GM19438 (cell line): ENCODE data around the gene ANO9.
"Not testable (repeated sequence)": the region's sequence is repeated elsewhere in the genome, so short reads cannot be mapped to it uniquely, and the experiment has no call there.

Source experiments
- ATAC-seq: cut with Tn5 transposase; IDR thresholded peaks from one replicate; pipeline ENCODE4 v1.9.1; 2021; ENCODE audit warnings: low read depth; ENCODE audit not compliant: unreplicated experiment

The ANO9 gene

GRCh38 chr11:405954-406795 lies 35.6 kb downstream of the ANO9 start:
- ATAC-seq: no peak

DNA sequence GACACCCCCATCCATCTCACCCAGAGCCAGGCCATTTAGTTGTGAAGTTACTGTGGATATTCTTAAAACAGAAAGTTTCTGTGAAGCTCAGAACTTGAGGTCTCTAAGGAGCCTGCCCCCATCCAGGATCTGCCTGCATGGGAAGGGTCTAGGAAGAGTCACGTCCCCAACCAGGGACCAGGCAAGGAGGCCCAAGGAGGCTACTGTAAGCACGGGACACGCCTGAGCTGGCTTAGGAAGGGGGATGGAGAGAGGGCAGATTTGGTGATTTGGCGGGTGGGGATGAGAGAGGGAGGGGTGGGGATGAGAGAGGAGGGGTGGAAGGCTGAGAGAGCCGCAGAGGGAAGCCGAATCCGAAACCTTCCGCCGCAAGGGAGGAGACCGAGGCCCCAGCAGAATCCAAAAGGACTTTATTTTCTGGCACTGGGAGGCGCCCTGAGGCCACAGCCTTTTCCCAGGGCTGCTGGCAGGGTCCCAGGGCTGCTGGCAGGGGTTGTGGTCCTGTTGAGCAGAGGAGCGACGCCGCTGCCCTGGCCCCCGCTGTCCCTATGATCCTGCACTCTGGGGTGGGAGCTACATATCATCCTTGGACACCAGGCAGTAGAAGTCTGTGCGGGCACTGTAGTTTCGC lies 36.4 kb downstream of the ANO9 start:
- ATAC-seq: no peak

GRCh38 chr11:404551-405264 lies 37.1 kb downstream of the ANO9 start:
- no peak for ATAC-seq

DNA sequence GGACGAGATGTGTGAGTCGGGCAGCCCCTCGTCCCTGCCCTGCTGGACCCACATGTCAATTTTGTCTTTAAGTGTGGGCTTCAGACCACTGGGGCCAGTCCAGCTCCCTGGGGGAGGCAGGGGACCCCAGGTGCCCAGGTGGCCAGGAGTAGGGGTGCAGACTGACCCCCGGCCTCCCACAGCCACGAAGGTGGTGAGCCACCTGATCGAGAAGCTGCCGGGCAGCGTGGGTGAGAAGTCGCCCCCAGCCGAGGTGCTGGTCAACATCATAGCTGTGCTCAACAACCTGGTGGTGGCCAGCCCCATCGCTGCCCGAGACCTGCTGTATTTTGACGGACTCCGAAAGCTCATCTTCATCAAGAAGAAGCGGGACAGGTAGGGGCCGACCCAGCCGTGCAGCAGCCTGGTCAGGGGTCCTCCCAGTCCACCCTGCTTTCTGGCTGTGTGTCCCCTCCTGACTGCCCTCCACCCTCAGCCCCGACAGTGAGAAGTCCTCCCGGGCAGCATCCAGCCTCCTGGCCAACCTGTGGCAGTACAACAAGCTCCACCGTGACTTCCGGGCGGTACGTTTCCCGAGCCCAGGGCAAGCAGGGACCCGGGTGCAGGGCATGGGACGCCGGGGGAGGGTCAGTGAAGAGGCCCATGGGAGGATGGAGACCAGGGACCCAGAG lies 37.9 kb downstream of the ANO9 start:
- no peak for ATAC-seq

DNA sequence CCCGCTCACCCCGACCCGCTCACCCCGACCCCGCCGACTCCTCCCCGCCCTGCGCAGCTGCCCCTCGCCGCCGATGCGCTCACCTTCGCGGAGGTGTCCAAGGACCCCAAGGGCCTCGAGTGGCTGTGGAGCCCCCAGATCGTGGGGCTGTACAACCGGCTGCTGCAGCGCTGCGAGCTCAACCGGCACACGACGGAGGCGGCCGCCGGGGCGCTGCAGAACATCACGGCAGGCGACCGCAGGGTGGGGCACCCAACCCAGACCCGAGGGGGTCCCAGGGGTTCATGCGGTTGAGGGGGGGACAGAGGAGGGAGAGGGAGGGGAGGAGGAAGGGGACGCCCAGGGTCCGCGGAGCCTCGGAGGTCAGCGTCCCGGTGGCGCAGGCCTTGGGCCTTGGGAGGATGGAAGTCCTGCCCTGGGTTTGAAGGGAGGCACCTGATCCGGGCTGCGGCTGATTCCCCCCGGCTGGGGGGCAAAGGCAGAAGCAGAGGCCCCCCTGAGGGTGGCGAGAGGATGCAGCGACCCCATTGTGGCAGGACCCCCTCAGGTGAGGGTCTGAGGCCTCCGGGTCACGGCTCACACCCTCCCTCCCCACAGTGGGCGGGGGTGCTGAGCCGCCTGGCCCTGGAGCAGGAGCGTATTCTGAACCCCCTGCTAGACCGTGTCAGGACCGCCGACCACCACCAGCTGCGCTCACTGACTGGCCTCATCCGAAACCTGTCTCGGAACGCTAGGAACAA lies 38.6 kb downstream of the ANO9 start:
- no peak for ATAC-seq

DNA sequence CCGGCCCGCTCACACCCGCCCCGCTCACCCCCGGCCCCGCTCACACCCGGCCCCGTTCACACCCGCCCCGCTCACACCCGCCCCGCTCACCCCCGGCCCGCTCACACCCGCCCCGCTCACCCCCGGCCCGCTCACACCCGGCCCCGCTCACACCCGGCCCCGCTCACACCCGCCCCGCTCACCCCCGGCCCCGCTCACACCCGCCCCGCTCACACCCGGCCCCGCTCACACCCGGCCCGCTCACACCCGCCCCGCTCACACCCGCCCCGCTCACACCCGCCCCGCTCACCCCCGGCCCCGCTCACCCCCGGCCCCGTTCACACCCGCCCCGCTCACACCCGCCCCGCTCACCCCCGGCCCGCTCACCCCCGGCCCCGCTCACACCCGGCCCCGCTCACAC lies 40.6 kb downstream of the ANO9 start:
- ATAC-seq: not testable (repeated sequence)

- ATAC-seq: no peak
Measured at GRCh38 chr11:400241-400689, 41.5 kb downstream of the ANO9 start.

DNA sequence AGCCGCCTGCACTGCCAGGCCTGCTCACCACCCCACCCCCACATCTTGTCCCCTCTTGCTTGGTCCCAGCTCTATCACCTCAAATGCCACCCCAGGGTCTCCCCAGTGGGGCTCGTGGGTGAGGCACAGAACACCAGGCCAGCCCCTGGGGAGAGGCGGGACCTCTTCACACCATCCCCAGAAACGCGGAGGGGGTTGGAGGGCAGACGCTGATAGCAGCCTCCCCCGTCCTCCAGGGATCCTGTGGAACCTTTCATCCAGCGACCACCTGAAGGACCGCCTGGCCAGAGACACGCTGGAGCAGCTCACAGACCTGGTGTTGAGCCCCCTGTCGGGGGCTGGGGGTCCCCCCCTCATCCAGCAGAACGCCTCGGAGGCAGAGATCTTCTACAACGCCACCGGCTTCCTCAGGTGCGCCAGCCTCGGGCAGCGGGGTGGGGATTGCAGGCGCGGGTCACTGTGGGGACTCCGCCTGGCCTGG lies 42.0 kb downstream of the ANO9 start:
- no peak for ATAC-seq

- no peak for ATAC-seq
Measured at GRCh38 chr11:398826-399225, 43.0 kb downstream of the ANO9 start.

DNA sequence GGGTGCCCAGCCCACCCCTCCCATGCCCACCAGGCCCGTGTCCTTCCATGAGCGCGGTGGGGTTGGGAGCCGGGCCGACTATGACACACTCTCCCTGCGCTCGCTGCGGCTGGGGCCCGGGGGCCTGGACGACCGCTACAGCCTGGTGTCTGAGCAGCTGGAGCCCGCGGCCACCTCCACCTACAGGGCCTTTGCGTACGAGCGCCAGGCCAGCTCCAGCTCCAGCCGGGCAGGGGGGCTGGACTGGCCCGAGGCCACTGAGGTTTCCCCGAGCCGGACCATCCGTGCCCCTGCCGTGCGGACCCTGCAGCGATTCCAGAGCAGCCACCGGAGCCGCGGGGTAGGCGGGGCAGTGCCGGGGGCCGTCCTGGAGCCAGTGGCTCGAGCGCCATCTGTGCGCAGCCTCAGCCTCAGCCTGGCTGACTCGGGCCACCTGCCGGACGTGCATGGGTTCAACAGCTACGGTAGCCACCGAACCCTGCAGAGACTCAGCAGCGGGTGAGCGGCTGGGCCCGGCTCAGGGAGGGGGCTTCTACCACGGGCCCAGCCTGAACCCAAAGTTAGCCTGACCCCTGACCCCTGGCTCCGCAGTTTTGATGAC lies 44.8 kb downstream of the ANO9 start:
- ATAC-seq: peak; percentile 93

DNA sequence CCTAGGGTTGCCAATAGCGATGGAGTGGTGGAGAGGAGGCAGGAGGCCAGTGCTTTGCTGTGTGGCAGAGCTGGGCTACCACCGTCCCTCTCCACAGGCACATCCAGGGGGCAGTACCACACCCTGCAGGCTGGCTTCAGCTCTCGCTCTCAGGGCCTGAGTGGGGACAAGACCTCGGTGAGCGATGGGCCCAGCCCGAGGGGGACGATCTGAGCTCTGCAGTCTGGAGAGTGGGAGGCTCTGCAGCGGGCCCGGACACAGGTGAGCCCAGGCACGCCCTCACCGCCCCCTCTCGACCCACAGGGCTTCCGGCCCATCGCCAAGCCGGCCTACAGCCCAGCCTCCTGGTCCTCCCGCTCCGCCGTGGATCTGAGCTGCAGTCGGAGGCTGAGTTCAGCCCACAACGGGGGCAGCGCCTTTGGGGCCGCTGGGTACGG lies 45.3 kb downstream of the ANO9 start:
- ATAC-seq: peak; percentile 31

GRCh38 chr11:395866-396265 lies 45.9 kb downstream of the ANO9 start:
- no peak for ATAC-seq

GRCh38 chr11:394858-395655 lies 46.8 kb downstream of the ANO9 start:
- no peak for ATAC-seq

- no peak for ATAC-seq
Measured at GRCh38 chr11:394034-394857, 47.6 kb downstream of the ANO9 start, which contains the start of gene PKP3. TSS of gene PKP3 (plus strand) at chr11:394209. CDS start at chr11:394293, 84 bp downstream.

DNA sequence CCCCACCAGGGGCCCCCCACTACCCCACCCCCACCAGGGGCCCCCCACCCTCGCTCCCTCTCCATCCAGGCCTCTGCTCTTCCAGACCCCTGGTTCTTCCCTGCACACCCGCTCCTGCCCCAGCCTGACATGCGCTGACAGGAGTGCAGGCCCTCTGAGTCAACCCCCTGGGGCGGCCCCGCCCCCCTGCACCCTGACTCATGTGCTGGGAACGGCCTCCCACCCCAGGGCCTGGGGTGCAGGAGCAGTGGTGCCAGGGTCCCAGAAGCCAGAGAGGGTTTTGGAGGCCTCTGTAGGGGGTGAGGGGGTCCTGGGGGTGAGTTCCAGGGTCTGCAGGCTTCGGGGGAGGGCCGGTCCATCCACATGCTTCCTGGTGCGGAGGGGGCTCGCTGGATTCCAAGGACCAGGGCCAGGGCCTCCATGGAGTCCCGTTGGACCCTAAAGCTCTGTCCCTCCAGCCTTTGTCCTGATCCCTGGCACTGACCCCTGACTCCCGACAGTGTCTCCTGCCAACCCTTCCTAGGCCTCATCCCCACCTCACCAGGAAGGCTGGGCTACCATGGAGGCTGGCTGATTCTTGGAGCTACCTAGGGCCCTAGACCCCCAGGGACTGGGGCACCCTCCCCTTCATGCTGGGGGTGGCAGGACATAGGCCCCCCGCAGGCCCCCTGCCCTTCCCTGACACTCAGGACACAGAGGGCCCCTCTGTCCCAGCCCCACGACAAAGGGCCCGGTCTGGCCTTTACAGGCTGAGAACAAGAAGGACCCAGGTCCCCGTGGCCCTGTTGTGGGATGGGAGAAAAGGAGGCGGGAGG lies 48.4 kb downstream of the ANO9 start:
- ATAC-seq: no peak

DNA sequence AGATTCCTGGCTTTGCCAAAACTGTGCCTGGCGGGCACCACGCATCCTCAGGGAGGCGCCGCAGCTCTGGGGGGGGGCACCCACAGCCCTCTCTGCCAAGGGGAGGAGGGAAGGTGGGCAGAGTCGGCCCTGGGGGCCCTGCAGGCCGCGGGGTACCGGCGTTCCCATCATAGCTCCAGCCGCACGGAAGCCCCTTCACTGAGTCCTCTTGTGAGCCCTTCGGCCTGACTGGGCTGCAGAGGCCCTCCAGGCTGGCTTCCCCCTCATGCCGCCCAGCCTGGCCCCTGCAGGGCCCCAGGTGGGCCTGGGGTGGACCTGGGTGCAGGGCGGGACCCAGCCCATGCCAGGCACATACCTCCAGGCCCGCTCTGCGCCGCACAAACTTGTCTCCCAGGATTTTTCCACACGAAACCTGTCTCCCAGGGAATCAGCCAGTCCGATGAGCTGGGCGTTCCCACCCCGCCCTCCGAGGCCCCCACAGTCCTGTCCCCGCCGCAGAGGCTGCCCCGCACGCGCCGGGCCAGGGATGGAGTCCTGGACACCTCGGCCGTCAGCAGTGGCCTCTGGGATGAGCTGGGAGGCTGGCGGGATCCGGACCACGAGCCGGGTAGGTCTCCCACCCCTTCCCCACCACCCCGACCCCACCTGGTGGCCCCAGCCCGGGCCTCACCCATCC lies 49.6 kb downstream of the ANO9 start:
- no peak for ATAC-seq
